ENCODE results near the gene ZNF143.

Gene ZNF143

DNA sequence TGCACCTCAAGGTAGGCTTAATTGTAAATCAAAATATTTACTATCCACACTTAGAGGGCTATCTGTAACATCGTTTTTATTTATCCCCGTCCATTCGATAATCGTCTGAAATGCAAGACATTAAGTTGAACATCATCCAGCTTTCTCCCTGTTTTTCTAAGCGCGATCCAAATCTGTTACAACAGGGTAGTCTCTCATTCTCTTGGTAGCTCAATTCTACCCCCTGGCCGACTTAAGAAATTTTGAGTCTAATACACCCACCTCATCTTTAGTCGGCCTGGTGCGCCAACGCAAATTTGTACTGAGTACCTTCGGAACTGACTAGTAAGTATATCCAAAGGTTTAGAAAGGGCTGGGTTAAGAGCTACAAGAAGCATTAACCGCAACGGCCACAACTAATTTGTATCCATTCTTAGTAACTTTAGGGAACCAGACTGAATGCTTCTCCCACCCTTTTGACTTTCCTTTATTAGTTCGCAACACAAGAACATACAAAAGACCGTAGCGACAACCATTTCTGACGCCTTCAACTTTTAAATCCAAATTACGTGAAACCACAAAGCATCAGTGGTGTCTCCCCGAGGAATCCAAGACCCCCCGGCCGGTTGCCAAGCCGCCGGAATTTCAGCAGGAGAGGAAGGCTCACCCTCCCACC lies 1.0 kb upstream of the ZNF143 start:
- in situ Hi-C loops (cut with HindIII; ENCODE audit: low sequenced_read_pairs), result no loop called here
- H3K4me3 ChIP-seq (ENCODE audit: low read depth, low read length), result peak overlapping the region; percentile 90
- peak; percentile 75 for DNase-seq (ENCODE audit: low read depth, low spot score)
- TF ChIP-seq, protein P1, sequence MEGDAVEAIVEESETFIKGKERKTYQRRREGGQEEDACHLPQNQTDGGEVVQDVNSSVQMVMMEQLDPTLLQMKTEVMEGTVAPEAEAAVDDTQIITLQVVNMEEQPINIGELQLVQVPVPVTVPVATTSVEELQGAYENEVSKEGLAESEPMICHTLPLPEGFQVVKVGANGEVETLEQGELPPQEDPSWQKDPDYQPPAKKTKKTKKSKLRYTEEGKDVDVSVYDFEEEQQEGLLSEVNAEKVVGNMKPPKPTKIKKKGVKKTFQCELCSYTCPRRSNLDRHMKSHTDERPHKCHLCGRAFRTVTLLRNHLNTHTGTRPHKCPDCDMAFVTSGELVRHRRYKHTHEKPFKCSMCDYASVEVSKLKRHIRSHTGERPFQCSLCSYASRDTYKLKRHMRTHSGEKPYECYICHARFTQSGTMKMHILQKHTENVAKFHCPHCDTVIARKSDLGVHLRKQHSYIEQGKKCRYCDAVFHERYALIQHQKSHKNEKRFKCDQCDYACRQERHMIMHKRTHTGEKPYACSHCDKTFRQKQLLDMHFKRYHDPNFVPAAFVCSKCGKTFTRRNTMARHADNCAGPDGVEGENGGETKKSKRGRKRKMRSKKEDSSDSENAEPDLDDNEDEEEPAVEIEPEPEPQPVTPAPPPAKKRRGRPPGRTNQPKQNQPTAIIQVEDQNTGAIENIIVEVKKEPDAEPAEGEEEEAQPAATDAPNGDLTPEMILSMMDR (IDR thresholded peaks at IDR 0.05; ENCODE audit: low read depth, low read length), result no peak

DNA sequence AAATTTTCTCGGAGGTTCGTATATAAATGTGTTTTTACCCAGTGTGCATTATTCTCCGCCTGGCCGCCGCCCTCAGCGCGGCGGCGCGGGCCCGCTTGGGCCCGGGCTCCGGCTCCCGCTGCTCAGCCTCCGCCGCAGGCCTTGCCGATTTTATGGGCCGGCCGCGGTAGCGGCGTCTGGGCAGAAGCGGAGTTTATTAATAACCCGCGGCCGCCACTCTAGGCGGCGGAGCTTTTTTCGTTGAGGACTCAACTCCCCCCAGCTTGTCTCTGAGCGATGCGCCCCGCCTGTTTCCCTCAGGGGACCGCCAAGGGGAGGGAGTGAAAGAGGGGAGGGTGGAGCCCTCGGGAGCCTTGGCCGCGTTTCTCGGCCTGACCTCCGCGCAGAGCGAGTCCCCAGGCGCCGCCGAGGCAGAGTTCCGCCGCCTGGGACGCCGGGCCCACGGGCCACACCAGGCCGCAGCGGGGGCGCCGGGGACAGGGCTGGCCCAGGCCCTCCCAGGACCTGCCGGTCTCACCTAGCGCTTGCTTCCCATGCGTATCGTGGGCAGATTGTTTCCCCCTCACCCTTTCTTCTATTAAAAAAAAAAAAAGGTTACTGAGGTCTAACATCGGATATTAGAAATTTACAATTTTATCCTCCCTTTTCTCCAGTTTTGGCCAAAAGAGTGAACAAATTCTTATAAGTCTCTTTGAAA lies 399 bp downstream of the ZNF143 start:
- in situ Hi-C loops (cut with HindIII; ENCODE audit: low sequenced_read_pairs), result no loop called here
- peak; percentile 94 for DNase-seq (ENCODE audit: low read depth, low spot score)
- peak overlapping the region; percentile 68 for H3K4me3 ChIP-seq (ENCODE audit: low read depth, low read length)
- TF ChIP-seq, protein P1 (IDR thresholded peaks at IDR 0.05; ENCODE audit: low read depth, low read length), result no peak

DNA sequence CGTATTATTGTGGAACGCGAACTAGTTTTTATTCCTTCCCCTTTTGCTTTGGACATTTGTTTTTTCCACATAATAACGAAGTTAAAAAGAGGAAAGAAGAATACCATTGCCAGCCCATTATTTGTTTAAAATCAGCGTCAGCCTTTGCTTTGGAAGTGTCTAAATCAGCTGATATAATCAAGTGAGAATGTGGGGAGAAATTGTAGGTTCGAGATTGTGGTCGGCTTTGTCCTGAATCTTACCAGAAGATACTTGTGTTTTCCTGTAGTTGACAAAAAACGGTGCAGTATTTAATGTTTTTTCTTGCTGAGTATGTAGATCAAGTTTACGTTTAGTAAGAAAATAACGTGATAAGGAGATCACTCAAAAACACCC lies 935 bp downstream of the ZNF143 start:
- TF ChIP-seq, protein P1 (IDR thresholded peaks at IDR 0.05; ENCODE audit: low read depth, low read length), result no peak
- peak; percentile 53 for DNase-seq (ENCODE audit: low read depth, low spot score)
- peak overlapping the region; percentile 68 for H3K4me3 ChIP-seq (ENCODE audit: low read depth, low read length)
- in situ Hi-C loops (cut with HindIII; ENCODE audit: low sequenced_read_pairs), result no loop called here

DNA sequence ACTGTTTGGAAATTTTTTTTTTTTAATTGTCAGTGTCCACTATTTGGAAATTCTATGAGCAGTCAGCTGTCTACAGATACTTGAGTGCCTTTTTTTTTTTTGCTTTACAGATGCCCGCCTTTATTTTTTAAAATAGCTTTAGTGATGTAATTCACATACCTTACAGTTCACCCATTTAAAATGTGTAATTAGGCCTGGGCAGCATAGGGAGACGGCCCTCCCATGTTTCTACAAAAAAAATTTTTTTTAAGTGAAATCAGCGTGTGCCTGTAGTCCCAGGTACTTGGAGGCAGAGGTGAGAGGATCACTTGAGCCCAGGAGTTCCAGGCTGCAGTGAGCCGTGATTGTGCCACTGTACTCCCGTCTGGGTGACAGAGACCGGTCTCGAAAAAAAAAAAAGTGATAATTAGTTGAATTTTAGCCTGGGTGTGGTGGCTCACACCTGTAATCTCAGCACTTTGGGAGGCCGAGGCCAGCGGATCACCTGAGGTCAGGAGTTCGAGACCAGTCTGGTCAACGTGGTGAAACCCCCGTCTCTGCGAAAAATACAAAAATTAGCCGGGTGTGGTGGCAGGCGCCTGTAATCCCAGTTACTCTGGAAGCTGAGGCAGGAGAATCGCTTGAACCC lies 1.5 kb downstream of the ZNF143 start:
- in situ Hi-C loops (cut with HindIII; ENCODE audit: low sequenced_read_pairs), result no loop called here

DNA sequence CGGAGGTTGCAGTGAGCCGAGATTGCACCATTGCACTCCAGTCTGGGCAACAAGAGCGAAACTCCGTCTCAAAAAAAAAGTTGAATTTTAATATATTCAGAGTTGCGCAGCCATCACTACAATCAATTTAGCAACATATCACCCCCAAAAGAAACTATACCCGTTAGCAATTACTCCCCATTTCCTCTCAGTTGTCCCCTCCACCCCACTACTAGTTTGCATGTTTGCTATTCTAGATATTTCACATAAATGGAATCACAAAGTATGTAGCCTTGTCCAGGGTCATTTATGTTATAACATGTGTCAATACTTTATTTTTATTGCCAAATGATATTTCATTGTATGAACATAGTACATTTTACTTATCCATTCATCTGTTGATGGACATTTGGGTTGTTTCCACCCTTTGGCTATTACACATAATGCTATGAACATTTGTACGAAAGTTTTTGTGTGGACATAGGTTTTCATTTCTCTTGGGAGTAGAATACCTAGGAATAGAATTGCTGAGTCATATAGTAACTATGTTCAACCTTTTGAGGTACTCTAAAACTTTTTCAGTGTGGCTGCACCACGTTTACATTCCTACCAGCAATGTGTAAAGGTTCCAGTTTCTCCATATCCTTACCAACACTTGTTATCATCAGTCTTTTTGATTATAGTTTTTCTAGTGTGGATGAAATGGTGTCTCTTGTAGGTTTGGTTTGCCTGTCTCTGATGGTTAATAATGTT lies 2.2 kb downstream of the ZNF143 start:
- no peak overlapping the region for H3K4me3 ChIP-seq (ENCODE audit: low read depth, low read length)
- TF ChIP-seq, protein P1 (IDR thresholded peaks at IDR 0.05; ENCODE audit: low read depth, low read length), result no peak
- in situ Hi-C loops (cut with HindIII; ENCODE audit: low sequenced_read_pairs), result no loop called here
- no peak for DNase-seq (ENCODE audit: low read depth, low spot score)

More for the DNA sequence above, 1.5 kb downstream of the ZNF143 start:
- TF ChIP-seq, protein P1 (IDR thresholded peaks at IDR 0.05; ENCODE audit: low read depth, low read length), result no peak
- DNase-seq (ENCODE audit: low read depth, low spot score), result no peak
- H3K4me3 ChIP-seq (ENCODE audit: low read depth, low read length), result peak overlapping the region; percentile 68

DNA sequence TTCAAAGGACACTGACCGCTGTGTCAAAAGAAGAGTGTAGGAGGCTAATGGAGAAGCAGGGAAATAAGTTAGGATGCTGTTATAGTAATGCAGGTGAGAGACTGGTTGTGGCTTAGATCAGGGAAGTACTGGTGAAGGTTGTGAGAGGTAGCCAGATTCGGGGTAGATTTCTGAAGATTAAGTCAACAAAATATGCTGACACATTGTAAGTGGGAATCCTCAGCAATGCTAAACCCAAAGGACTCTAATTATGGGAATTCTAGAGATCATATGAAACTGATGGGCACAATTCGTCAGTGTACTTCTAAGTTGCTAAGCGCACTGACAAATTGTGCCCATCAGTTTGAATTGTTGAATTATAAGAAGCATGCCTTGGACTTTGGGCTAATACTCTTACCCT lies 10.0 kb downstream of the ZNF143 start:
- TF ChIP-seq, protein P1 (IDR thresholded peaks at IDR 0.05; ENCODE audit: low read depth, low read length), result no peak
- no peak overlapping the region for H3K4me3 ChIP-seq (ENCODE audit: low read depth, low read length)
- in situ Hi-C loops (cut with HindIII; ENCODE audit: low sequenced_read_pairs), result no loop called here
- no peak for DNase-seq (ENCODE audit: low read depth, low spot score)

Data from astrocyte of the spinal cord (primary cell).